ENCODE results near the gene TBRG4.

Gene TBRG4

GRCh38 chr7:45073786-45074527 lies 37.5 kb downstream of the TBRG4 start:
- DNase-seq, result no peak

- DNase-seq, result peak in 1 of 4 experiments; percentile 22
Observed at GRCh38 chr7:45073031-45073785, 38.3 kb downstream of the TBRG4 start.

- DNase-seq, result peak in 3 of 4 experiments; percentile 27 to 64 (median 46)
Observed at GRCh38 chr7:45072131-45073030, 39.1 kb downstream of the TBRG4 start.

- peak in 3 of 4 experiments; percentile 29 to 57 (median 47) for DNase-seq
Observed at GRCh38 chr7:45071528-45071927, 40.0 kb downstream of the TBRG4 start.

GRCh38 chr7:45070254-45070642 lies 41.2 kb downstream of the TBRG4 start:
- no peak for DNase-seq

GRCh38 chr7:45069444-45070253 lies 41.8 kb downstream of the TBRG4 start:
- DNase-seq, result no peak

GRCh38 chr7:45068236-45069023 lies 43.1 kb downstream of the TBRG4 start:
- DNase-seq, result no peak

- DNase-seq, result no peak
Observed at GRCh38 chr7:45067582-45067981, 43.9 kb downstream of the TBRG4 start.

GRCh38 chr7:45066409-45066808 lies 45.1 kb downstream of the TBRG4 start:
- DNase-seq, result no peak

GRCh38 chr7:45065031-45065995 lies 46.2 kb downstream of the TBRG4 start:
- no peak for DNase-seq

- DNase-seq, result no peak
Observed at GRCh38 chr7:45064047-45064725, 47.3 kb downstream of the TBRG4 start.

GRCh38 chr7:45061806-45062425 lies 49.6 kb downstream of the TBRG4 start:
- DNase-seq, result peak in 3 of 4 experiments; percentile 31 to 39 (median 32)

- no peak for DNase-seq
Observed at GRCh38 chr7:45061352-45061751, 50.1 kb downstream of the TBRG4 start.

- DNase-seq, result no peak
Observed at GRCh38 chr7:45060295-45060694, 51.2 kb downstream of the TBRG4 start.

GRCh38 chr7:45057878-45058277 lies 53.6 kb downstream of the TBRG4 start:
- DNase-seq, result no peak

- no peak for DNase-seq
Observed at GRCh38 chr7:45055594-45056219, 55.8 kb downstream of the TBRG4 start.

GRCh38 chr7:45055016-45055415 lies 56.5 kb downstream of the TBRG4 start:
- DNase-seq, result no peak

- DNase-seq, result no peak
Observed at GRCh38 chr7:45054442-45054841, 57.1 kb downstream of the TBRG4 start.
